H1 (cell line): ENCODE data around the gene YAP1. TPM values are rescaled to one million over a fixed set of nuclear protein-coding genes. Genes with fewer than 3 reads are reported as not detected.

Source experiments
- CTCF ChIA-PET: fragments of 300-600 bp; sonication (Branson Sonifier 250); formaldehyde crosslinking; loops from one replicate; lab custom pipeline; 2021; ENCODE audit not compliant: partially characterized antibody; lab: Charles Lee
- POLR2A ChIA-PET: fragments of 300-600 bp; sonication (Branson Sonifier 250); formaldehyde crosslinking; loops from one replicate; lab custom pipeline; 2021; ENCODE audit warnings: inconsistent platforms; ENCODE audit not compliant: partially characterized antibody; lab: Charles Lee
- DNase-seq, 2 experiments: peaks; one replicate each; pipeline versions ENCODE4 v3.0.0 to v3.0.0-alpha.2; 2010 to 2022; ENCODE audit warnings: low spot score in 2 of 2, low read depth in 1 of 2, mixed read lengths in 1 of 2
- FAIRE-seq: peaks from 2 replicates; lab custom pipeline; 2011; peaks lifted over from hg19 to GRCh38; lab: Jason Lieb, UNC
- H2AFZ ChIP-seq: 2 replicates; pipeline ENCODE4 v1.8.1; 2012; ENCODE audit warnings: low read length, inconsistent platforms
- H2AK5ac ChIP-seq: 2 replicates; pipeline ENCODE4 v1.6.1; 2013; ENCODE audit warnings: low read depth, low read length
- H2BK120ac ChIP-seq: replicated peaks from 2 replicates; pipeline ENCODE3; 2013; ENCODE audit warnings: low read depth, low read length, inconsistent platforms
- H2BK12ac ChIP-seq: 2 replicates; pipeline ENCODE4 v1.6.1; 2013; ENCODE audit warnings: low read depth, low read length
- H2BK15ac ChIP-seq: 2 replicates; pipeline ENCODE4 v1.6.1; 2013; ENCODE audit warnings: low read length
- H2BK20ac ChIP-seq: 2 replicates; pipeline ENCODE4 v1.6.1; 2013; ENCODE audit warnings: low read length
- H2BK5ac ChIP-seq: 2 replicates; pipeline ENCODE4 v1.6.1; 2013; ENCODE audit warnings: low read depth, low read length
- H3K14ac ChIP-seq: 2 replicates; pipeline ENCODE4 v1.6.1; 2013; ENCODE audit warnings: inconsistent platforms; ENCODE audit not compliant: insufficient read length
- H3K18ac ChIP-seq: 2 replicates; pipeline ENCODE4 v1.6.1; 2013; ENCODE audit warnings: low read length; ENCODE audit errors: extremely low read depth
- H3K23ac ChIP-seq: 2 replicates; pipeline ENCODE4 v1.6.1; 2013; ENCODE audit warnings: inconsistent platforms; ENCODE audit not compliant: insufficient read length
- H3K23me2 ChIP-seq: 2 replicates; pipeline ENCODE4 v1.6.1; 2013; ENCODE audit warnings: low read depth, low read length
- H3K27ac ChIP-seq: 2 replicates; pipeline ENCODE4 v1.6.1; 2011; ENCODE audit warnings: low read depth, low read length, inconsistent platforms
- H3K27me3 ChIP-seq, 4 experiments: replicated peaks in 1 of 4; 1 replicate in 1 of 4; 2 replicates in 3 of 4; pipeline versions ENCODE4 v1.6.1 to v1.8.1; 2011 to 2013; ENCODE audit warnings: low read length in 3 of 4, mild to moderate bottlenecking in 3 of 4, inconsistent platforms in 2 of 4, mixed read lengths in 2 of 4, moderate library complexity in 1 of 4; ENCODE audit not compliant: control insufficient read depth in 3 of 4, insufficient read depth in 3 of 4; ENCODE audit errors: extremely low read depth in 1 of 4
- H3K36me3 ChIP-seq, 4 experiments: 2 replicates each; pipeline versions ENCODE4 v1.6.1 to v1.8.1; 2011 to 2013; ENCODE audit warnings: mild to moderate bottlenecking in 4 of 4, low read length in 3 of 4, moderate library complexity in 2 of 4, control low read depth in 1 of 4, inconsistent platforms in 1 of 4; ENCODE audit not compliant: insufficient read depth in 4 of 4, control insufficient read depth in 2 of 4
- H3K4ac ChIP-seq: replicated peaks from 2 replicates; pipeline ENCODE3; 2013; ENCODE audit warnings: low read length, low read depth, mixed read lengths, inconsistent platforms; ENCODE audit not compliant: insufficient read length
- H3K4me1 ChIP-seq, 4 experiments: replicated peaks in 1 of 4; 1 replicate in 1 of 4; 2 replicates in 3 of 4; pipeline versions ENCODE4 v1.6.1 to v1.8.1; 2011 to 2013; ENCODE audit warnings: low read length in 3 of 4, inconsistent platforms in 2 of 4, mixed read lengths in 1 of 4; ENCODE audit not compliant: insufficient read depth in 4 of 4, control insufficient read depth in 3 of 4
- H3K4me2 ChIP-seq, 2 experiments: 2 replicates each; pipeline versions ENCODE4 v1.6.1 to v1.8.1; 2011 to 2013; ENCODE audit warnings: low read depth in 2 of 2, low read length in 2 of 2, control low read depth in 1 of 2, inconsistent platforms in 1 of 2, mild to moderate bottlenecking in 1 of 2; ENCODE audit not compliant: insufficient read depth in 1 of 2
- H3K4me3 ChIP-seq, 4 experiments: fragments of 200-600, 300-600 bp in 1 of 4; sonication (generic), shearing (Covaris generic), sonication (Bioruptor Twin) in 1 of 4; 2 replicates each; pipeline versions ENCODE4 v1.5.1 to v1.8.1; 2011 to 2016; ENCODE audit warnings: low read length in 4 of 4, low read depth in 3 of 4, control low read depth in 2 of 4, inconsistent platforms in 2 of 4, mild to moderate bottlenecking in 2 of 4, mixed read lengths in 1 of 4, moderate library complexity in 1 of 4; ENCODE audit not compliant: insufficient read depth in 2 of 4; ENCODE audit errors: extremely low read depth in 1 of 4
- H3K56ac ChIP-seq: replicated peaks from 2 replicates; pipeline ENCODE3; 2013; ENCODE audit warnings: low read depth, mild to moderate bottlenecking, mixed read lengths, low read length, inconsistent platforms; ENCODE audit not compliant: insufficient read length
- H3K79me1 ChIP-seq: 2 replicates; pipeline ENCODE4 v1.6.1; 2013; ENCODE audit warnings: low read depth, low read length, control low read depth
- H3K79me2 ChIP-seq, 2 experiments: 2 replicates each; pipeline versions ENCODE4 v1.6.1 to v1.8.1; 2012 to 2013; ENCODE audit warnings: low read length in 2 of 2, mild to moderate bottlenecking in 2 of 2, inconsistent platforms in 1 of 2; ENCODE audit not compliant: insufficient read depth in 2 of 2, control insufficient read depth in 1 of 2
- H3K9ac ChIP-seq, 4 experiments: replicated peaks in 1 of 4; 1 replicate in 1 of 4; 2 replicates in 3 of 4; pipeline versions ENCODE4 v1.6.1 to v1.8.1; 2011 to 2013; ENCODE audit warnings: low read depth in 3 of 4, low read length in 3 of 4, control low read depth in 2 of 4, mild to moderate bottlenecking in 2 of 4, moderate library complexity in 2 of 4, inconsistent platforms in 1 of 4; ENCODE audit errors: extremely low read depth in 1 of 4
- H3K9me3 ChIP-seq, 2 experiments: 2 replicates each; pipeline versions ENCODE4 v1.6.1 to v1.8.1; 2012 to 2013; ENCODE audit warnings: mild to moderate bottlenecking in 2 of 2, moderate library complexity in 2 of 2, control low read depth in 1 of 2, inconsistent platforms in 1 of 2, low read depth in 1 of 2, low read length in 1 of 2, mixed read lengths in 1 of 2; ENCODE audit not compliant: insufficient read depth in 2 of 2
- H4K20me1 ChIP-seq, 2 experiments: replicated peaks in 1 of 2; 2 replicates each; pipeline versions ENCODE3 to v1.8.1; 2011 to 2013; ENCODE audit warnings: inconsistent platforms in 2 of 2, low read length in 2 of 2, mild to moderate bottlenecking in 1 of 2; ENCODE audit not compliant: insufficient read depth in 2 of 2, control insufficient read depth in 1 of 2
- H4K5ac ChIP-seq: 2 replicates; pipeline ENCODE4 v1.6.1; 2013; ENCODE audit warnings: low read length, low read depth, mixed read lengths, inconsistent platforms; ENCODE audit not compliant: insufficient read length
- H4K8ac ChIP-seq: 2 replicates; pipeline ENCODE4 v1.8.0; 2013; ENCODE audit warnings: mild to moderate bottlenecking, moderate library complexity, low read length, inconsistent platforms; ENCODE audit not compliant: insufficient read depth; ENCODE audit errors: extremely low read depth
- H4K91ac ChIP-seq: replicated peaks from 2 replicates; pipeline ENCODE3; 2013; ENCODE audit warnings: low read length, mixed read lengths, inconsistent platforms; ENCODE audit not compliant: insufficient read length
- BRCA1 ChIP-seq: IDR thresholded peaks from 2 replicates; pipeline ENCODE4 v1.6.1; 2012; ENCODE audit warnings: low read depth, low read length, improper control_type of control experiment
- CHD1 ChIP-seq: IDR thresholded peaks from 2 replicates; pipeline ENCODE4 v1.6.1; 2012; ENCODE audit warnings: low read depth, low read length, improper control_type of control experiment
- EZH2 ChIP-seq: fragments of 200-600 bp; sonication (generic); IDR thresholded peaks from 2 replicates; pipeline ENCODE4 v1.7.1; 2012; ENCODE audit warnings: low read depth, mild to moderate bottlenecking, moderate library complexity, low read length, inconsistent platforms; ENCODE audit not compliant: severe bottlenecking
- KDM4A ChIP-seq: IDR thresholded peaks from one replicate; pipeline ENCODE4 v1.7.1; 2012; ENCODE audit warnings: low read depth, mild to moderate bottlenecking, moderate library complexity, low read length, inconsistent platforms; ENCODE audit not compliant: severe bottlenecking
- RFX5 ChIP-seq: IDR thresholded peaks from 2 replicates; pipeline ENCODE4 v1.6.1; 2011; ENCODE audit warnings: low read depth, low read length, improper control_type of control experiment, borderline replicate concordance
- SIN3A ChIP-seq, 2 experiments: IDR thresholded peaks in 1 of 2; conservative IDR thresholded peaks in 1 of 2; 2 replicates each; pipeline ENCODE4 v1.6.1; 2011 to 2012; ENCODE audit warnings: low read length in 2 of 2, improper control_type of control experiment in 1 of 2, low read depth in 1 of 2, mild to moderate bottlenecking in 1 of 2
- SP1 ChIP-seq: IDR thresholded peaks from 2 replicates; pipeline ENCODE4 v1.6.1; 2011; ENCODE audit warnings: low read depth, low read length
- TAF1 ChIP-seq: IDR thresholded peaks from 2 replicates; pipeline ENCODE4 v1.6.1; 2011; ENCODE audit warnings: mild to moderate bottlenecking, low read depth, low read length
- USF2 ChIP-seq: IDR thresholded peaks from 2 replicates; pipeline ENCODE4 v1.6.1; 2011; ENCODE audit warnings: low read length, improper control_type of control experiment
- ZNF274 ChIP-seq: IDR thresholded peaks from 2 replicates; pipeline ENCODE4 v1.7.0; 2012; ENCODE audit warnings: low read length, borderline replicate concordance; ENCODE audit errors: extremely low read depth
- WGBS, 2 experiments: shearing (Covaris generic) in 1 of 2; methylation state at CpG; one replicate each; pipeline versions ENCODE4 v1.1.6 to v1.1.7; 2013 to 2015; ENCODE audit warnings: low lambda C conversion rate in 2 of 2, mixed read lengths in 2 of 2, inconsistent platforms in 1 of 2, low coverage in 1 of 2, missing lambda C conversion rate in 1 of 2; ENCODE audit not compliant: insufficient replicate concordance in 2 of 2, insufficient coverage in 1 of 2, insufficient read length in 1 of 2; ENCODE audit errors: extremely low coverage in 1 of 2, missing lambda C conversion rate in 1 of 2; 5-methylcytosine and 5-hydroxymethylcytosine counted together
- polyA plus RNA-seq, 7 experiments: library from polyadenylated mRNA; depleted of rRNA in 3 of 7; stranded (reverse) in 5 of 7; unstranded in 2 of 7; fragments of >200 nt in 5 of 7; fragments of 200-250 nt in 2 of 7; gene quantifications; 1 replicate in 5 of 7; 2 replicates in 1 of 7; 4 replicates in 1 of 7; pipeline versions ENCODE4 v1.2.1 to v1.2.3, GENCODE V29; 2011 to 2013; ENCODE audit warnings: missing spikeins in 2 of 7, mixed read lengths in 2 of 7
- total RNA-seq: library from RNA; stranded (reverse); fragmentation: NEBNext Ultra II Directional; extraction: Animal tissue kit (Norgen Biotek cat#: 25700); gene quantifications from 2 replicates; pipeline ENCODE4 v1.2.1, GENCODE V29; 2021

The YAP1 gene
- total and polyA plus RNA-seq, 2 of the 8 experiments (the other 6 are each of a cell fraction or from before 2014, with no cell fraction given), result 62.0 to 108 TPM

- Histone ChIP-seq H4K8ac (no peak overlapping the region), H4K91ac (no peak overlapping the region), H3K9me3 (no peaks in the 10 kb centered on the region), H3K4me2 (no peak overlapping the region), H2BK120ac (no peak overlapping the region), H3K27me3 (no peaks in the 10 kb centered on the region), H2BK12ac (no peak overlapping the region), H2AK5ac (no peak overlapping the region), H2AFZ (no peak overlapping the region), H2BK20ac (no peak overlapping the region), H3K4me1 (peaks cover 0 to 5% (median 0%) of the 10 kb centered on the region in 4 experiments; a peak in 1 of 7 replicates), H3K9ac (no peak overlapping the region), H4K20me1 (no peaks in the 10 kb centered on the region), H4K5ac (no peak overlapping the region), H3K23me2 (no peaks in the 10 kb centered on the region), H3K4me3 (no peak overlapping the region), H3K79me1 (no peaks in the 10 kb centered on the region; the same call in 1 of the 2 replicates), H3K14ac (no peak overlapping the region), H3K79me2 (no peaks in the 10 kb centered on the region), H3K4ac (no peak overlapping the region), H3K23ac (no peak overlapping the region), H3K36me3 (peaks cover 0 to 26% (median 8%) of the 10 kb centered on the region in 4 experiments; a peak in 5 of 8 replicates), H3K27ac (no peak overlapping the region), H3K56ac (no peak overlapping the region), H2BK15ac (no peak overlapping the region), H3K18ac (no peak overlapping the region), H2BK5ac (0 out of 2 replicates have a peak overlapping the region, but pooled peaks have one; percentile 3)
- no peak for DNase-seq
- 92% methylated on average over 4 of the region's 4 CpGs; no CpG with 5 or more reads in 1 of the 2 experiments for WGBS, 2 experiments
- CTCF ChIA-PET, result interaction anchor here (0.7 to 2.4 kb wide), 10 partner anchors 28 to 83 kb away, joined by 3 to 12 read pairs (median 4); no protein-coding TSS in a partner anchor
- no peak for FAIRE-seq
- POLR2A ChIA-PET, result interaction anchor here (0.7 to 1.5 kb wide), 2 partner anchors 43 to 105 kb away, joined by 3 read pairs; no protein-coding TSS in a partner anchor
- no peak for TF ChIP-seq SIN3A (conservative IDR thresholded peaks at IDR 0.05 in 1 of 2, IDR thresholded peaks at IDR 0.05 in 1 of 2; ENCODE audit: low read depth in 1 of 2, low read length in 2 of 2)
- TF ChIP-seq RFX5, result no peak
- no peak for TF ChIP-seq TAF1
- no peak for TF ChIP-seq KDM4A
- no peak for TF ChIP-seq USF2
- TF ChIP-seq CHD1, result no peak
- TF ChIP-seq EZH2, result no peak
- TF ChIP-seq BRCA1, result no peak
- TF ChIP-seq ZNF274, result no peak
- TF ChIP-seq SP1, result no peak
Observed at GRCh38 chr11:102225689-102226568, 115.7 kb downstream of the YAP1 start.
